ENCODE results near the gene RIPK4.

- TF ChIP-seq, protein P1, sequence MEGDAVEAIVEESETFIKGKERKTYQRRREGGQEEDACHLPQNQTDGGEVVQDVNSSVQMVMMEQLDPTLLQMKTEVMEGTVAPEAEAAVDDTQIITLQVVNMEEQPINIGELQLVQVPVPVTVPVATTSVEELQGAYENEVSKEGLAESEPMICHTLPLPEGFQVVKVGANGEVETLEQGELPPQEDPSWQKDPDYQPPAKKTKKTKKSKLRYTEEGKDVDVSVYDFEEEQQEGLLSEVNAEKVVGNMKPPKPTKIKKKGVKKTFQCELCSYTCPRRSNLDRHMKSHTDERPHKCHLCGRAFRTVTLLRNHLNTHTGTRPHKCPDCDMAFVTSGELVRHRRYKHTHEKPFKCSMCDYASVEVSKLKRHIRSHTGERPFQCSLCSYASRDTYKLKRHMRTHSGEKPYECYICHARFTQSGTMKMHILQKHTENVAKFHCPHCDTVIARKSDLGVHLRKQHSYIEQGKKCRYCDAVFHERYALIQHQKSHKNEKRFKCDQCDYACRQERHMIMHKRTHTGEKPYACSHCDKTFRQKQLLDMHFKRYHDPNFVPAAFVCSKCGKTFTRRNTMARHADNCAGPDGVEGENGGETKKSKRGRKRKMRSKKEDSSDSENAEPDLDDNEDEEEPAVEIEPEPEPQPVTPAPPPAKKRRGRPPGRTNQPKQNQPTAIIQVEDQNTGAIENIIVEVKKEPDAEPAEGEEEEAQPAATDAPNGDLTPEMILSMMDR (IDR thresholded peaks at IDR 0.05; ENCODE audit: insufficient read depth, low read depth, low read length), result no peak
- TF ChIP-seq EZH2 (IDR thresholded peaks at IDR 0.05; ENCODE audit: insufficient read depth, low read length), result no peak
Observed at GRCh38 chr21:41722052-41723018, 44.5 kb downstream of the RIPK4 start.
